Keratinocyte (primary cell): ENCODE data around the gene SLX4. TPM values are rescaled to one million over a fixed set of nuclear protein-coding genes. Genes with fewer than 3 reads are reported as not detected.

Experiments
- DNase-seq: peaks from one replicate; pipeline ENCODE4 v3.0.0-alpha.2; 2011; ENCODE audit warnings: low read depth, missing footprints, low spot score
- FAIRE-seq: peaks from 2 replicates; lab custom pipeline; 2011; peaks lifted over from hg19 to GRCh38; lab: Jason Lieb, UNC
- H2AFZ ChIP-seq: 2 replicates; pipeline ENCODE4 v1.6.0; 2012; ENCODE audit warnings: low read length, control low read depth, inconsistent platforms; ENCODE audit not compliant: control insufficient read depth
- H3K27ac ChIP-seq: 2 replicates; pipeline ENCODE4 v1.5.1; 2011; ENCODE audit warnings: low read length; ENCODE audit not compliant: control insufficient read depth, insufficient read depth
- H3K27me3 ChIP-seq: 3 replicates; pipeline ENCODE4 v1.6.0; 2011; ENCODE audit warnings: low read length; ENCODE audit not compliant: control insufficient read depth, insufficient read depth; ENCODE audit errors: extremely low read depth
- H3K36me3 ChIP-seq, 2 experiments: 2 replicates in 1 of 2; 3 replicates in 1 of 2; pipeline ENCODE4 v1.5.1; 2011; ENCODE audit warnings: low read length in 2 of 2, mild to moderate bottlenecking in 1 of 2; ENCODE audit not compliant: control insufficient read depth in 2 of 2, insufficient read depth in 2 of 2; ENCODE audit errors: extremely low read depth in 1 of 2
- H3K4me1 ChIP-seq: 3 replicates; pipeline ENCODE4 v1.5.1; 2011; ENCODE audit warnings: low read length; ENCODE audit not compliant: control insufficient read depth, insufficient read depth; ENCODE audit errors: extremely low read depth
- H3K4me2 ChIP-seq: 3 replicates; pipeline ENCODE4 v1.6.0; 2011; ENCODE audit warnings: low read depth, low read length; ENCODE audit not compliant: control insufficient read depth, insufficient read depth; ENCODE audit errors: extremely low read depth
- H3K4me3 ChIP-seq, 3 experiments: fragments of 200-600 bp in 1 of 3; sonication (generic) in 1 of 3; 2 replicates in 2 of 3; 3 replicates in 1 of 3; pipeline ENCODE4 v1.5.1; 2011 to 2016; ENCODE audit warnings: low read length in 3 of 3, mild to moderate bottlenecking in 3 of 3, control low read depth in 2 of 3, inconsistent platforms in 1 of 3, low read depth in 1 of 3, mixed read lengths in 1 of 3, mixed run types in 1 of 3, moderate library complexity in 1 of 3; ENCODE audit not compliant: control insufficient read depth in 2 of 3, insufficient read depth in 2 of 3; ENCODE audit errors: extremely low read depth in 1 of 3
- H3K79me2 ChIP-seq: 2 replicates; pipeline ENCODE4 v1.6.0; 2012; ENCODE audit warnings: low read length; ENCODE audit not compliant: control insufficient read depth, insufficient read depth
- H3K9ac ChIP-seq: 3 replicates; pipeline ENCODE4 v1.6.0; 2011; ENCODE audit warnings: low read length; ENCODE audit not compliant: control insufficient read depth, insufficient read depth; ENCODE audit errors: extremely low read depth
- H3K9me1 ChIP-seq: 3 replicates; pipeline ENCODE4 v1.6.0; 2011; ENCODE audit warnings: low read length; ENCODE audit not compliant: control insufficient read depth, insufficient read depth; ENCODE audit errors: extremely low read depth
- H3K9me3 ChIP-seq: 2 replicates; pipeline ENCODE4 v1.5.1; 2012; ENCODE audit warnings: low read depth, low read length; ENCODE audit not compliant: control insufficient read depth
- H4K20me1 ChIP-seq: 3 replicates; pipeline ENCODE4 v1.6.0; 2011; ENCODE audit warnings: low read length; ENCODE audit not compliant: control insufficient read depth, insufficient read depth; ENCODE audit errors: extremely low read depth
- CTCF ChIP-seq, 3 experiments: IDR thresholded peaks in 1 of 3; conservative IDR thresholded peaks in 1 of 3; optimal IDR thresholded peaks in 1 of 3; 2 replicates in 2 of 3; 3 replicates in 1 of 3; pipeline versions ENCODE3 to v1.5.1; 2011; ENCODE audit warnings: low read length in 3 of 3, mild to moderate bottlenecking in 3 of 3, moderate library complexity in 2 of 3, control low read depth in 1 of 3, inconsistent platforms in 1 of 3; ENCODE audit not compliant: insufficient read depth in 2 of 3; ENCODE audit errors: extremely low read depth in 1 of 3
- EZH2 ChIP-seq: IDR thresholded peaks from one replicate; pipeline ENCODE4 v1.6.1; 2012; ENCODE audit warnings: inconsistent platforms, mild to moderate bottlenecking, low read length, moderate library complexity
- dilution Hi-C: fragments of 300-500 bp; cut with MboI; formaldehyde crosslinking; loops from one replicate; pipeline ENCODE4 v1.7.0; 2020; ENCODE audit warnings: low sequenced_read_pairs; ENCODE audit not compliant: extremely low pct_ligation_motif_present
- polyA plus RNA-seq, 5 experiments: library from polyadenylated mRNA; depleted of rRNA in 3 of 5; stranded (reverse) in 3 of 5; stranded (forward) in 1 of 5; unstranded in 1 of 5; fragments of >200 nt; gene quantifications; 1 replicate in 1 of 5; 2 replicates in 3 of 5; 3 replicates in 1 of 5; pipeline versions ENCODE4 v1.2.1 to v1.2.3, GENCODE V29; 2011 to 2012; ENCODE audit warnings: missing spikeins in 2 of 5, low read depth in 1 of 5, low replicate concordance in 1 of 5

SLX4 gene
- polyA plus RNA-seq, 1 donor (not counting 4 experiments of a cell fraction or from before 2014, with no cell fraction given), result 2.0 TPM

- Histone ChIP-seq H3K27ac (no peak overlapping the region), H2AFZ (no peak overlapping the region), H3K4me2 (no peak overlapping the region), H3K27me3 (no peaks in the 10 kb centered on the region), H3K79me2 (no peaks in the 10 kb centered on the region), H3K9ac (no peak overlapping the region), H3K9me3 (no peaks in the 10 kb centered on the region), H3K4me1 (no peaks in the 10 kb centered on the region), H4K20me1 (peaks cover 4% of the 10 kb centered on the region), H3K9me1 (no peaks in the 10 kb centered on the region), H3K36me3 (peaks cover 27 to 31% of the 10 kb centered on the region in 2 experiments), H3K4me3 (no peak overlapping the region)
- no peak for TF ChIP-seq CTCF (optimal IDR thresholded peaks at IDR 0.05 in 1 of 3, IDR thresholded peaks at IDR 0.05 in 1 of 3, conservative IDR thresholded peaks at IDR 0.05 in 1 of 3; ENCODE audit: extremely low read depth in 1 of 3, insufficient read depth in 2 of 3, low read length in 3 of 3)
- TF ChIP-seq EZH2, result no peak
- FAIRE-seq (no peak), DNase-seq (no peak)
- dilution Hi-C loops, result no loop called here
Observed at GRCh38 chr16:3655396-3656159, 44.2 kb upstream of the SLX4 start.

- Histone ChIP-seq H3K4me1 (no peaks in the 10 kb centered on the region), H3K9me3 (no peaks in the 10 kb centered on the region), H3K36me3 (peaks cover 21 to 28% of the 10 kb centered on the region in 2 experiments), H3K9me1 (no peaks in the 10 kb centered on the region), H3K4me3 (no peak overlapping the region), H3K79me2 (no peaks in the 10 kb centered on the region), H3K27ac (no peak overlapping the region), H2AFZ (no peak overlapping the region), H3K4me2 (no peak overlapping the region), H3K9ac (no peak overlapping the region), H4K20me1 (peaks cover 4% of the 10 kb centered on the region), H3K27me3 (no peaks in the 10 kb centered on the region)
- no peak for DNase-seq
- FAIRE-seq, result no peak
- TF ChIP-seq CTCF (optimal IDR thresholded peaks at IDR 0.05 in 1 of 3, IDR thresholded peaks at IDR 0.05 in 1 of 3, conservative IDR thresholded peaks at IDR 0.05 in 1 of 3; ENCODE audit: extremely low read depth in 1 of 3, insufficient read depth in 2 of 3, low read length in 3 of 3) (no peak), EZH2 (no peak)
- dilution Hi-C loops, result no loop called here
Observed at GRCh38 chr16:3655030-3655395, 43.6 kb upstream of the SLX4 start.
